GM12872 (cell line): Measurements from ENCODE around the gene COBLL1.

Experiments
- CTCF ChIP-seq: IDR thresholded peaks from 3 replicates; pipeline ENCODE4 v1.5.1; 2011; ENCODE audit warnings: low read depth, mild to moderate bottlenecking, low read length, moderate library complexity; ENCODE audit not compliant: insufficient read depth

Gene COBLL1

GRCh38 chr2:164766216-164766953 lies 75.2 kb downstream of the COBLL1 start:
- TF ChIP-seq CTCF = no peak

GRCh38 chr2:164764996-164765395 lies 76.6 kb downstream of the COBLL1 start:
- no peak for TF ChIP-seq CTCF

DNA sequence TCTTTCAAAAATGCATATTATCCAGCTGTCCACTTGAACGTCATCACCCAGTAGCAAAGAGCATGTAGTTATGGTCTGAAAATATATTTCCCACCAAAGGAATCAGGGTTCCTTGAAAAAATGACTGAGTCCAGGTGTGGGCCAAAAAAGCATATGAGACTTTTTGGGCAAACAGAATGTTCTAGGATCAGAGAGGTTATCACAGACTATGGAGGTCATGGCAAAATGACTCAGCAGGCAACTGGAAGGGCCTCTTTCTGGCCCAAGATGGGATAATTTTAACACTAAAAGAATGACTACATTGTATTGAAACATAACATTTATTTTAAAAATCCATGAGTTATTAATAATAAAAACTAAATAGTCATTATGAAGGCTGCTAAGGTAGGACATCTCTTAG lies 77.1 kb downstream of the COBLL1 start:
- no peak for TF ChIP-seq CTCF

- no peak for TF ChIP-seq CTCF
Measured at GRCh38 chr2:164763431-164763830, 78.2 kb downstream of the COBLL1 start.

- no peak for TF ChIP-seq CTCF
Measured at GRCh38 chr2:164761737-164762460, 79.7 kb downstream of the COBLL1 start.

DNA sequence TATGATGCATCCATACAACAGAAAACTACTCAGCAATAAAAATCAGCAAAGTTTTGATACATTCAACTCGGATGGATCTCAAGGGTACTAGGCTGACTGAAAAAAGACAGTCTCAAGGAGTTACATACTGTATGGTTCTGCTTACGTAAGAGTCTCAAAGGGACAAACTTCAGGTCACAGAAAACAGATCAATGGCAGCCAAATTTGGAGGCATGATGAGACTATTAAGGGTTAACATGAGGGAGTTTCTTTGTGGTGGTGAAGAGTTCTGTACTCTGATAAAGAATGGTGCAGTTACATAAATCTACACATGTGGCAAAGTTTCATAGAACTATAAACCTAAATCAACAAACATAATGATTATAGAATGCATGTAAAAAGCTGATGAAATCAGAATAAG lies 81.4 kb downstream of the COBLL1 start:
- TF ChIP-seq CTCF = no peak

DNA sequence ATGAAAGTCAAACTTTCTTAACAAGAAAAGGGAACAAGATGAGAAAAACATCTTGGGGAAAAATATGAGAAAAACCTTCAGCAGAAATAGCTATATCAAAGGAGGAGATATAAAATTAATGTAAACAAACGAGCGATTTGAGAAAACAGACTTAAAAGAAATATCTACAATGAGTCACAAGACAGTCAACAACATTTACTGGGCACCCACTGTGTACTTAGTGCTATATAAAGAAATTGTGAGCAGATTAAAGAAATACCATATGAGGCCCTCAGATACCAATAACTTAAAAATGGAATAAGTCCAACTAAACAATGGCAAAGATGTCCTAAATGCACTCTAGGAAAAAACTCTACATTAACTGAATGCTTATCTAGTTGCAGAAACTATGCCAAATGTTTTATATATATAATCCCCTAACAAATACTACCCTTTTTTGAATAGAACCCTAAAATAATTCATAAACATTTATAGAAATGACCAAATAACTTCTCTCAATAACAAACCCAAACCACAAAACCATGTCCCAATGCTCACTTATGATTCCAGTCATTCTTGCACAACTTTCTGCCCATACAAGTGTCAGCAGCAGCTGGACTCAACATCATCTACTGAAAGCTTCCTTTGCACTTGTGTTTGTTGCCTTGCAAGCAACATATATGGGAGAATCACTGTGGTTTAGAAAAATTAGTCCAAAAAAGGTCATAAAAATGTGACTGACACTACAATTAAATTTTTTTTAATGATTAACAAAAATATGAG lies 83.5 kb downstream of the COBLL1 start:
- no peak for TF ChIP-seq CTCF
